NCI-H2196 (cell line): ENCODE data around the gene AATF.

Experiments used
- DNase-seq: peaks from one replicate; lab custom pipeline; 2025; ENCODE audit not compliant: unreplicated experiment; lab: John Stamatoyannopoulos, UW

AATF gene

DNA sequence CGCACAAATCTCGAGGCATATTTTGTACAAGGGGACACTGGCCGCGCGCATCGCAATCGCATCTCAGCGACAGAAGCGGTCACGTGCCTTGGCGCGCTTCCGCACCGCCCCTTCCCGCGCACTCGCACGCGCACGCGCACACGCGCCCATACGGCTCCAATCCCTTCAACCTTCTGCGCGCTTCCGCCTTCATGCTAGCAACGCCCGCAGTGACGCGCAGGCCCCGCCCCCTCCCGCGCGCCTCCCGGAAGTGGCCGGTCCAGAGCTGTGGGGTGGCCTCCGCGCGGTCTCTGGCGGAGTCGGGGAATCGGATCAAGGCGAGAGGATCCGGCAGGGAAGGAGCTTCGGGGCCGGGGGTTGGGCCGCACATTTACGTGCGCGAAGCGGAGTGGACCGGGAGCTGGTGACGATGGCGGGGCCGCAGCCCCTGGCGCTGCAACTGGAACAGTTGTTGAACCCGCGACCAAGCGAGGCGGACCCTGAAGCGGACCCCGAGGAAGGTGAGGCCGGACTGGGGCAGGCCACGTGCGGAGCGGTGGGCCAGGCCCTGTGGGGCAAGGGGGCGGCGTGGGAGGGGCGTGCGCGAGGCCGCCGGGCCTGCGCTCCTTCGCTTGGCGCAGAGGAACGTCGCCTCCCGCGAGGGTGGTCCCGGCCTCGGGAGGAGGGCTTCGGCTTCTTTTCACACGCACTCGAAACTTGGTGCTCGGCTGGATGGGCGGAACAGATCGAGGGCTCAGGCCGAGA lies at the start of gene AATF:
Gene AATF (plus strand): TSS at position 238 of the 744 bp plus-strand sequence. CDS start 172 bp downstream, at position 410.
- DNase-seq, result peak; percentile 85

DNA sequence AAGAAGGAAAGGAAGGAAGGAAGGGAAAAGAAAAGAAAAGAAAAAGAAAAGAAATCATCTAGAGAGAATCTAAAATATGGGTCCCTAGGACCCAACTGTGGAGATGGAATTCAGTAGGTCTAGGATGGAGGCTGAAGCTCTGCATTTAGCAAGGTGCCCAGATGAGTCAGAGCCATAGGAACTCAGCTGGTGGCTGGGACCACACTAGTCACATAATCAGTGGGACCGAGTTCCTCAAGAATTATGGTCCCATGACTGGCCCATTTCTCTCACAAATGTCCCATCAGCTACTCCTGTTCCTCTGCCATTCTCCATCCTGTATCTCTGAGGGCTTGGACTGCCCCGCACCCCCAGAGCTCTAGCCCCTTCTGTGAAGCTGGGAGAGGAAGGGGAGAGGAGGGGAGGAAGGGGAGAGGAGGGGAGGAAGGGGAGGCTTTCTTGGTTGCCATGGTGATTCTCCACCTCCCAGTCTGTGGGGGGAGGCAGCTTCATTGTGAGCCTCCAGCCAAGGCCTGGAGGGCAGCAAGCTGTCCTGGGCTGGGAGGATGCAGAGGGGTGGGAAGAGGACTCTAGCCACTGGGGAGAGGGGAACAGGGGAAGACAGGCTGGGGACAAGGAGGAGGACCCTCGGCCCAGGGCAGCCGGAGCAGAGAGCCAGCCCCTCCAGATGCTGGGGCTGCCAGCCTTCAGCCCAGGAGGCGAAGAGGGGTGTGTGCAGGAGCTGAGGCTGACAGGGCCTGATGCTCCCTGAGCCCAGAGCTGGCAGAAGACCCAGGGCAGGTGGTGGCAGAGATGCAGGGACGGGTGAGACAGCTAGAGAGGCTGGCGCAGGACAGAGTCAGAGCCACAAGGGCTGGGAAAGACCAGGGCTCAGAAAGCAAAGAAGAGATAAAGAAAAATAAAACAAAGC lies 49.2 kb upstream of the AATF start:
- no peak for DNase-seq

DNA sequence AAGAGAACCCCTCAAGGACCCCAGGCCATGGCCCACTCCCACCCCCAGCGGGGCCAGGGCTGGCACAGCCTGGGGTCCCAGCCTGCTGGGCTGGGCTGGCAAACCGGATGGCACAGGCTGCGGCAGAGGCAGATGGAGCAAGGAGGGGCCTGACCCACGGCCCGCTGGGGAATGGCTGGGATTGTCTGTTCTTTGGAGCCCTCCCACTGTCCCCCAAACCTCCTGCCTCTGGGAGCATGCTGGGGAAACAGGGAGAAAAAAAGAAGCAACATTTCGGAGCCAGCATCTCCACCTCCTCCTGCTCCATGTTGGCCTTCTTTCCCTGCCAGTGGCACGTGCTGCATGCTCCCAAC lies 48.6 kb upstream of the AATF start:
- no peak for DNase-seq

- DNase-seq, result no peak
These were observed 47.2 kb upstream of the AATF start for GRCh38 chr17:36901506-36901905.

DNA sequence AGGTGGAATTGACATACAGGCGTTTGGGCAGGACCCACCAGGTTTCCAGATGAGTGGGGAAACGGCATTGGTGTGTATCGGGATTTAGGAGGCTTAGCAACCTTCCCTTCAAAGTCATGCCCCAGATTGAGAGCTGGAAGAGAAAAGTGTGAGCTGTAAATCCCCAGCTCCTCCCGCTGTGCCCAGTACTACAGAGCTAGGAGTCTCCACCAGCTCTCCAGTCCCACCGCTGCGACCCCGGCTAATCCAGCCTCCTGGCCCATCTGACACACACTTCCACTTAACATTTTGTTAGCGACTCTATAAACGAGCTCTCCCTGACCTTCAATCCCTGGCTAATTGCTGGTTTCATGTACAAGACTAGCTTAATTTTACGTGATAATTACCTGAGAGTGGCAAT lies 41.3 kb upstream of the AATF start:
- DNase-seq, result no peak

DNA sequence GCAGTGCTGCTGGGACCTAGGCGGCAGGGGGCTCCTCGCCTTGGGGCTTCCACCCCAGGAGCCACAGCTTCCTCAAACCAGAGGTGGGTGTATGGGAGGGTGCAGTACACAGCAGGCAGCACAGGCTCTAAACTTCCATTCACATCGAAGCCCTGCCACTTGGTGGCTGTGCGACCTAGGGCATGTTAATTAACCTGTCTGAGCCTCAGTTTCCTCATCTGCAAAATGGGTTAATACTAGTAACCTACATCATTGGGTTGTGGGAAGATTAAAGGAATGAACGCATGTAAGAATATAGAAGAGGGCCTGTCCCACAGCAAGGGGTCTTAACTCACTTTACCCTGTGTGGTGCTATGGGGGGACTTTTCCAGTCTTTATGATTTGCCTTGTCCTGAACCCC lies 38.2 kb upstream of the AATF start:
- no peak for DNase-seq

- no peak for DNase-seq
These were observed 37.8 kb upstream of the AATF start for GRCh38 chr17:36911001-36911400.

DNA sequence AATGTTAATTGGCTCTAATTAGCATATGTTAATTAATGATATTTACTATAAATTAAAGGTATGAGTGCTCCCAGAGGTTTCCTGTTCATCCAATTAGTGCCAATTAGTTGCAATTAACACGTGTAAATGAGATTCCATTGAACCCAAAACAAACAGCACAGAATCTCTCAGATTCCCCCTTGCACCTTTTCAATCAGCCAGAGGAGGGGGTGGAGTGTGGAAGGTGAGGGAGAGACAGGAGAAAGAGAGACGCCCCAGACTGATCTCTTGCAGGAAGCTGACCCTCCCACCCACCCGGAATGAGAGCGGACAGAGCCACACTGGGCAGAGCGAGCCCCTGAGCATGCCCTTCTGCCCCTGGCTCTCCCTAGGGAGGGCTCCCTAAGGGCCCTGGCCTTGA lies 35.6 kb upstream of the AATF start:
- no peak for DNase-seq

DNA sequence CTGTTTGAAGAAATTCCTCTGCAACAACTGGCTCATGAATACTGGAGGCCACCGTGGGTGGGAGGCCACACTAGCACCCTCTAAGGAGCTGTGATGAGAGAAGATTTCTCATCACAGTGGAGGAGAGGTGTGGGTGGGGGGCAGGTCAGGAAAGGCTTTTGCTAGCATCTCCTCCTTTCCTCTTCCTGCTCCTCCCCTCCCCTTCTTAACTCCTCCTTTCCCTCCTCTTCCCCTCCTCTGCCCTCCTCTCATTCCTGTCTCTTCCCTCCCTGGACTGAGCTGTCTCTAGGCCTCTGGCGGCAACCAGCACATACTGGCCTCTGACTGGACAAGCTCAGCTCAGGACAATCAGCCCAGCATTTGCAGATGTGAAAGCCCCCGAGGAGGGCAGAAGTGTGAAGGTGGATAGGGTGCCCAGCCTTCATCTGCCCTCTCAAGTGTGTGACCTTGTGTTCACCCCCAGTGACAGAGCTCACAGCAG lies 30.5 kb upstream of the AATF start:
- no peak for DNase-seq

- DNase-seq, result no peak
These were observed 29.3 kb upstream of the AATF start for GRCh38 chr17:36919407-36919968.

DNA sequence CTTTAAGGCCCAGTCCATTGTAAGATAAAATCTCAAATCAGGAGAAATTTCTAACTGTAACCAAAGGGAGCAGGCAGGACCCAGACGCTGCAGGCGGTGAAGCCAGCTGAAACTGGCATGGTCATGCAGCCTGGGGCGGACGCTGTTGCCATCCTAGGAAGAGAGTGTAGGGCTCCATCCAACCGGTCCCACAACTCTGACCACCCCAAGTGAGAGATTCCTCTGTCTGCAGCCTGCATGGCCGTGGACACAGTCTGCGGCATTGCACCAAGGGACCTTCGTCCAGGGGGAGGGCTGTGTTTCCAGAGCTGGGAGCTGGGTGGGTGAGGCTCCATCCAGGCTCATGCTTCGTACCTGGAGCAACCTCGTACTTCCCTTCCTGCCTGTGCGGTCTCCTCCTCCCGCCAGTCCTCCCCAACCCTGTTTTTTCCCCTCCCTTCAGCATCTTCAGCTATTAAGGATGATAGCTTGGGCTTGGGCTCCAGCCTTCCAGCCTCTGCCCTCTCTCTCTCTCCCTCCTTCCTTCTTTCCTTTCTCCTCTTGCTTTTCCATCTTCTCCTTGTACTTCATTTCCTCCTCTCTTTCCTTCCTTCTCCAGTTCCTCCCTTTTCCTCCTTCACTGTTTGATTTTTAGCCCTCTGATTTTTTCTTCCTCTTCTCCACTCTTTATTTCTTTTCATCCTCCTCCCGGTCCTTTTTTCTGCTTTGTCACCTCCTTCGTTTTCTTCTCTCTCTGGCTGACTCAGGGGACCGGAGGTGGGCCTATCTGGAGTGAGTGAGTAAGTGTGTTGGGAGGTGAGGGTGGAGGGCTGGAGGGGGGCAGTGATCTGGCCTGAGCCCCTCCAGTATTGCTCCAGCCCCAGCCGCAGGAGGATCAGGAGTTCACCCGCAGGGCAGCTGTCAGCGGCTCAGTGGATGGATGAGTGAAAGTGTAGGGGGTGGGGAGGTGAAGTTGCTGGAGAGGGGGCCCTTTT lies 28.4 kb upstream of the AATF start:
- DNase-seq, result no peak

DNA sequence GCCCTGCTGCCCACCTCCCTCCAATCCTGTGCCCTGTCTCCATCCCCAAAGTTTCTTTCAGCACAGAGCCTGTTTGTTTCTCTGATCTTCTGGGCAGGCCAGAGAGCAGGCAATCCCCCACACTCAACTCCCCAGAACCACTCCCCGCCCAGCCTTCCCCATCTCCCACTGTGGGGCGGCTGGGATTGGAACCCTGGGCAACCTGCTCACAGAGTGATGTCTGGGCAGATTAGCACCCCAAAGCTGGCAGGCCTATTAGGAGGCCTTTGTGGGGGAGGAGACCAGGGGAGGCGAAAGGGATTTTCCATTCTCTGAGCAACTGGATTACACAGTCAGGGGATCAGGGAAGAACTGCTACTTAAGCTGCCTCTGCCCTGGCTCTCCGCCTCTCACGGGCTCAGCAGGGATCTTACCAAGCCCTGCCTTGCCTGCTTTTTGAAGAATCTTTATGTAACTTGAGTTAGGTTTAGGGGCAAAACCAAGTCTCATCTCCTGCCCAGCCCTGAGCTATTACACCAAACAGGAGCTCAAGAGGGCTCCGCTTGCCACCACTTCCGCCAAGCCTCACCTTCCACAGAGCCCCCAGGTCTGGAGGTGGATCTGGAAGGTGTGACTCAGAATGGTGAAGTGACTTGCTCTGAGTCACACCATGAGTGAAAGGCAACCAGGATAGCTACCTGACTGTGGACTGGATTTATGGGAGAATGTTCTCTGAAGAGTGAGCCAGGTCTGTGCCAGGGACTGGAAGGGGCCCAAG lies 27.5 kb upstream of the AATF start:
- no peak for DNase-seq

- no peak for DNase-seq
These were observed 26.6 kb upstream of the AATF start for GRCh38 chr17:36922175-36922574.

GRCh38 chr17:36923814-36924221 lies 24.9 kb upstream of the AATF start:
- DNase-seq, result no peak

GRCh38 chr17:36926226-36926625 lies 22.5 kb upstream of the AATF start:
- DNase-seq, result no peak

GRCh38 chr17:36926701-36927100 lies 22.1 kb upstream of the AATF start:
- no peak for DNase-seq

- DNase-seq, result no peak
These were observed 20.0 kb upstream of the AATF start for GRCh38 chr17:36928471-36929345.

DNA sequence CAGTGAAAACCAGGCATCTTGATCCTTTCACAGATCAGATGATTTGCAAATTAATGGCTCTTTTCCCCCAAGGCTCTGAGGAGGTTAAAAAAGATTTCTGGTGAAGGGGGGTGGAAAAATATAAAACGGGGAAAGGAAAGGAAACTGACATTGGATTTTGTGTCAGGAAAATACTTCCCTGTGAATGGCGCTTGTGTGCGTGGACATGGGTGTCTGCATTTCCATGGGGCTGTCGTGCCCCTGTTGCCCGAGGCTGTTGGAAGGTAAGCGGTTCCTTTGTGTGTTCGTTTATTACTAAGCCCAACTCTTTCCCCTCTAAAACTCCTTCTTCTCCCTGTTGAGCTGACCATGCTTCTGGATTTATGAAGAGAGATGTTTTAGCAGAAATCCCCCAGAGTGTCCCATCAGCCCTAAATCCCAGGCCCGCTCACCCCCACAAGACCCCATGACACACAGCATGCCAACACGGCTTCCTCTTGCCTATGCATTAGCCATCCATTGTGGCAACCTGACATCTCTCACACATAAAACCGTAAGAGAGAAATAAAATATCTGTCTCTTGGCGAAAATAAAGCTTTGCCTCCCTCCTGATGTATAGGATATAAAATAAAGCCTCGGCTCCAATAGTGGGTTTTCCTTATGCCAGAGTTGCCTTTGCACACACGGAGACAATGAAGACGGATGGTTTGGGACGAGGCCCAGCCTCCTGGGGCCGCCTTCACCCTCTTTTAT lies 18.7 kb upstream of the AATF start:
- DNase-seq, result no peak
